NCI-H2171 treated with DMSO at 0.1 percent for 48 hours (cell line): ENCODE measurements around the gene PARD3B.

Source experiments
- DNase-seq: peaks from one replicate; lab custom pipeline; 2025; lab: John Stamatoyannopoulos, UW

Gene PARD3B

DNA sequence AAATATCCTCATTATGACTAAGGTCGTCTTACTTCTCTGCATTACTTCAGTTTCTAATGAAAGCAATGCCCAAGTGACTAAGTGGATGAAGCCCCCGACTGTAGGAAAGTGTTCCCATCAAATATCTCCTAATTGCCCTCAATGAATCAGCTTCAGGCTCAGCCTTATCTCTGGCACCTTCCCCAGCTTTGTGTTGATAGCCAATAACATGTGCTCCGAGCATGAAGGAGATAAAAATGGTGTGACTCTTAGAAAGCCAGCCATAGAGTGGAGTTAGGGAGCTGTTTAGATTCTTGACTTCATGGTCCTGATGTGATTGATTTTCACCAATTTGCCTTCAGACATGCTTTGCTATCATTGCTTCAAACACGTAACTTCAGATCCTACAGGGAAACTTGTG, 797.8 kb downstream of the PARD3B start:
- DNase-seq: no peak

DNA sequence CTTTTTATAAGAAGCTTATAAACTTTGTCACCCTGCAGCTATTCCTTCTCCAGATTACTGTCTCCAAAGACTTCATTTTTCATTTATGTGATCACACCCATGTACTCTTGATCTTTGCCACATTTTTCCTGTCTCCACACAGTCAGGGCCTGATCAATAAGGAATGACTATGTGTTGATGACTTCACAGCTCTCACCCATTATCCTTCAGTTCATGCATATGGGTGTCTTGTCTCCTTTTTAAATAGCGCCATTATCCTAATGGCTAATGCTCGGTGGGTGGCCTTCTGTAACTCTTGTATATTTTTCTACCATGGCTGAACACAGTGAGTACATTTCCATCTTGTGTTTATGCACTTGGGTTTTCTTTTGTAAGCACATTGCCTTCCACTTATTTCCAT, 801.4 kb downstream of the PARD3B start:
- no peak for DNase-seq

DNA sequence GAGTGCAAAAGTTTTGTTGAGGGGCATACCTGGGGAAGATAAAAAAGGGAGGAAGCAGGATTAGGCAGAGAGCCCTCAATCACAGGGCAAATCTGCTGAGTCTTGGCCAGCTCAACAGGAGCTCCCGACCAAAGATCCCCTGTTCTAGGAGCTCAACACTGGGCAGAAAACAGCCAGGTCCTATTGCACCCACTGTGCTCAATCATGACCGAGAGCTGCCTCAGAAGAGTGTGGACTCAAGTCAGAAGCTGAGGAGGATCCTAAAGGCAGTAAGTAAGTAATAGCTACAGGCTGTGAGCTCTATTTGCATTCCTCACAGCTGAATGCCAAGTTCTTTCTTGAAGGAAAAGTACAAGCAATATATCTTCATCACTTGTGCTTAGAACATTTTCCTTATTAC, 802.6 kb downstream of the PARD3B start:
- DNase-seq: no peak

GRCh38 chr2:205352094-205352493, 806.8 kb downstream of the PARD3B start:
- no peak for DNase-seq

GRCh38 chr2:205352593-205352992, 807.3 kb downstream of the PARD3B start:
- no peak for DNase-seq

DNA sequence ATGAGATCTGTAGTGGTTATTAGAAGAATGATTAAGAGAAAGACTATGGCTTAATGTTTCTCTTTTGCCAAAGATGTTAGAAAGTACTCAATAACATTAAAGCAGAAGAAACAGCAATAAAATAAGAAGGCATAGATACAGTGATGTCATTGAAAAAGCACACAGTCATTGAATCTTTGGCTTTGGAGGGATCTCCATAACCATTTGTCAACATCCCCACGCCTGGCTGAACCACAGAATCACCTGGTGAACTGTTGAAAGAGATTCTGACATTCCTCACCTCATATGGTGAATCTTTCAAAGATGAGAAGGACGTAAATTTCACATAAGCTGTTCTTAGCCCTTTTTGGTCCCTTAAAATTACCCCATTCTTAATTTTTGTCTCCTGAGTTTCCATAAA, 812.5 kb downstream of the PARD3B start:
- no peak for DNase-seq

GRCh38 chr2:205358351-205358815, 813.1 kb downstream of the PARD3B start:
- DNase-seq: no peak

DNA sequence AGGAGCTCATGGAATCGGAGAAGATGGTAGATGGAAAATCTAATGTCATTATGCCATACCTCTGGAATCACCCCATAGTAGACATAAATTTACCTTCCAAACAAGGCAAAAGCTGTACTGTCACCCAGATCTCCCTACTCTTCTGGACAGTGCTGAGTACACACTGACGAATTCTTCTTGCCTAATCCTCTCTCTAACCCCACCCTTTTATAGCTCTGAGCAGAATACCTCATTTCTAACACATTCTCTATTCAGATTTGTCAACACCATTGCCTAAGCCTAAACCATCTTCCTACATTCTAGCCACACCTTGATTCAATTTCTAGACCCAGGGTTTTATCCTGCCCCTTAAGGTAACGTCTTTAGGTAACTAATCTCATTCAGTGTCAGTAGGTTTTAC, 816.0 kb downstream of the PARD3B start:
- no peak for DNase-seq

DNA sequence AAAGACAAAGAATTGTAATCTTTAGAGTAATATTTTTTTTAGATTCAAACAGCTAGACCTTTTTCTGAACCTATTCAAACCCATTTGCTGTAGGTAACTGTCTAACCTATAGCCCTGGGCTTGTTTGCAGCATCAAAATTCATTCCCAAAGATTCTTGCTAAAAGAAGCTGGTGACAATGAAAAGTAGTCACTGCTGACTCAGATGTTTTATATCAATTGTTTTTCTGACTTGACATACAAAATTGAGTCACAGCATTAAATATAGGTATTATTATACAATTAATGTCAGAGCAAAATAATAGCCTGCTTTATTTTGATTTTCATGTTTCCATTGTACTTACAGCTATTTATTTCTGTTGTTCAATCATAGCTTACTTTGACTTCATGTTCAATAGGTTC, 816.7 kb downstream of the PARD3B start:
- no peak for DNase-seq

GRCh38 chr2:205364261-205364660, 819.0 kb downstream of the PARD3B start:
- peak; percentile 65 for DNase-seq

DNA sequence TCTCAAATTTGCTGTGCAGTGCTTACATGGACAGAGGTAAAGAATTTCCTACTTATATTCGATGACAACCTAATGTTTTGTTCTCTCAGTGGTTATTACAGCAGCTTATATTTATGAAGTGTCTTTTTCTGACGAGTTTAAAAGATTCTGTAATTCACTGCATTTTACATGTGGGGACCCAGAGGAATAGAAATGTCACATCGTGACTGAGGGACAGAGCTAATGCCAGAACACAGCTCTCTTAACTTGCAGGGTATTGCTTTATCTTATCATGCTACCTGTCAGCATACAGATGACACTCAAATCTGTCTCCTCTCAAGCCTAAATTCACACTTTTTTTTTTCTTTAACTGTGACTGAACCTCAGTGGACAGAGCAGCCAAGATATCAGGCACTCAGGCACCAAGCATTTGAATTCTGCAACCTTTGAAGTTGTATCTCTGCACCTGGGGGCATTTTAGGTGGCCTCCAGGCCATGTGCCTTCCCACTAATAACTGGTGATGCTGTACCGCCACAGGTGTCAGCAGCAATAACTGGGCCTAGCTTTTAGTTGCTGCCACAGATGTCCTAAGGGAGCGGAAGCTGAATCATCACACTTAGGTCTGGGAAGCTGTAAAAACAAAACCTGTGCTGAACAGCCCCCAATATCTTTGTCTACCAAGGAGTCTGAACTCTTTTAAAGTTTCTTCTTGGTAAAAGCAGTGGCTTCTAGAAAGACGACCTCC, 821.2 kb downstream of the PARD3B start:
- DNase-seq: peak; percentile 9

GRCh38 chr2:205367331-205367935, 822.2 kb downstream of the PARD3B start:
- DNase-seq: no peak

GRCh38 chr2:205369813-205370212, 824.5 kb downstream of the PARD3B start:
- DNase-seq: no peak

DNA sequence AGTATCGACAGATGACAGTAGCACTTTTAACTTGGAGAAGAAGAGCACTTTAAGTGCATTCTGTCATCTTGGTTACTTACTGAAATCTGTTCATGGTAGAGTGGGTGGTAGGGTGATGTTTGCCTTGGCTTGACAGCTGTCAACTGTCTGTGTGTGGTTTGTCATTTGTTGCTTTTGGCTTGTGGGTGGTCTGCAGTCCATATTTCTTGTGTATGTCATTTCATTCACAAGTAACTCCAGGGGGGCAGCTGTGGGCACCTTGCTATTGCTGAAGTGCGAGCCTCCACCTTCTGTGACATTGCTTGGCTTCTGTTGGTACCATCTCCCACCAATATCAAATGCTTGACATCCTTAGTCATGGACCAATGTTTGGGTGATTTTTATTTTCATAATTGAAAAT, 825.5 kb downstream of the PARD3B start:
- peak; percentile 23 for DNase-seq

DNA sequence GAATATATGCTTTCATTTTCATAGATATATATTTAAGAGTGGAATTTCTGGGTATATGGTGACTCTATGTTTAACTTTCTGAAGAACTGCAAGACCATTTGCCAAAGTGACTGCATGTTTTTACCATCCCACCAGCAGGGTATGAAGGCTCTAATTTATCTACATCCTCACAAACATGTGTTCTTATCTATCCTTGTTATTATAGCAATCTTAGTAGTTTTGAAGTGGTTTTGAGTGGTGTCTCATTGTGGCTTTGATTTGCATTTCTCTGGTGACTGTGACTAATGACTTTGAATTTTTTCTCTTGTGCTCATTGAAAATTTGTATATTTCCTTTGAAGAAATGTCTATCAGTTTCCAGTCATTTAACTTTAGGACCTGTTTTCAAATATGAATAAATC, 826.9 kb downstream of the PARD3B start:
- no peak for DNase-seq

DNA sequence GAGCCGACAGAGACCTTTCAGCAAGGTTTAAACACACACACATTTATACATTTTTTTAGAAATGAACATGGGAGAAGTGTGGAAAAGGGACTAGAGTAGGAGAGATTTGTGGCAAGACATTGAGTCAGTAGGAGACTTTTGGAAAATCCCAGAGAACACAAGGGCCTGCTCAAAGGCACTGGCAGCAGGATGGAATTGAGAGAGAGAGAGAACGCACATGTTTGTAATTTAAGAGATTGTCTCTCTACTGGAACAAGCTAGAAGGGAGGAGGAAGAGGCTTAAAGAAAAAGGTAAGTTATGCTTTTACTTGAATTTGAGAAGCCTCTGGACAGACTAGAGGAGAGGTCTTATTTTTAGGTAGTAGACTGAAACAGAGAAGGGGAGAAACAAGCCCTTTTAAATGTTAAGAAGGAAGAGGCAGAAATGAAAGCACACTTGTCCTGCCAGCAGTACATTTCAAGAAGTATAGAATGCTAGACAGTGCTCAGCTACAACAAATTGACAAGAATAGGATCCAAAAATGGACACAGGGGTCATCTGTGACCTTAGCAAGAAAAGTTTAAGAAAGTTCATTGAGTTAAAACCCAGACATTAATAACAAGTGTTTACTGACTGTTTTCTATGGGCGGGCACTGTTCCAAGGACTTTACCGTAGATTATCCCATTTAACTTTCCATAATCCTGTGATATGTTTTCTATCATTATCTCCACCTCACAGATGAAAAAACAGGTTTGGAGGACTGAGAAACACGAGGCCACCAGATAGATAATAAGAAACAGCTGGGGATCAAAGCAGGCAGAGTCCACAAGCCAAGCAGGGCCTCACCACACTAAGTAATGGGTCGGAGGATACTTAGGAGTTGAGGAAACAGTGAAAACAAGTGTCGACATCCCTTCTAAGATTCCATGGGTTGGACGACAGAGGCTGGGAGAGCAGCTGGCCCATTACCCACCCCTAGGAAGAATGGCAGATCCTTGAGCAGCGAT, 830.5 kb downstream of the PARD3B start:
- DNase-seq: no peak

DNA sequence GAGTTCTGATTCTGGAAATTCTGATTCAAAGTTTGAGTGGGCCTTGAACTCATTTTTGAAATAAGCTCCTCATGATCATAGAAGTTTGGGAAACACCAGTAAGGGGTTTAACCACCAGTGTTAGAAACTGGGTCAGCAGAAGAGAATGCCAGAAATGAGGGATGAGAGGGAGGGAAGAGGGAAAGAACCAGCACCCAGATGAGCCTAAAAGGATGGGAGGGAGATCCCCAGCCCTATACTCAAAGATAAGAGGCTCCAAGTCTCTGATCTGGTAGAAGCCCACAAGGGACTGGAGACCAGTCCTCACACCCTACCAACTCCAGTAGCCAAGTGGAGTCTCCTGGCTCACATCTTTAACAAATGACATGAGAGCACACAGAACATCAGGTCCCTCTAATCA, 832.0 kb downstream of the PARD3B start:
- no peak for DNase-seq

GRCh38 chr2:205383601-205384000, 838.3 kb downstream of the PARD3B start:
- no peak for DNase-seq

GRCh38 chr2:205386109-205386508, 840.8 kb downstream of the PARD3B start:
- DNase-seq: no peak

DNA sequence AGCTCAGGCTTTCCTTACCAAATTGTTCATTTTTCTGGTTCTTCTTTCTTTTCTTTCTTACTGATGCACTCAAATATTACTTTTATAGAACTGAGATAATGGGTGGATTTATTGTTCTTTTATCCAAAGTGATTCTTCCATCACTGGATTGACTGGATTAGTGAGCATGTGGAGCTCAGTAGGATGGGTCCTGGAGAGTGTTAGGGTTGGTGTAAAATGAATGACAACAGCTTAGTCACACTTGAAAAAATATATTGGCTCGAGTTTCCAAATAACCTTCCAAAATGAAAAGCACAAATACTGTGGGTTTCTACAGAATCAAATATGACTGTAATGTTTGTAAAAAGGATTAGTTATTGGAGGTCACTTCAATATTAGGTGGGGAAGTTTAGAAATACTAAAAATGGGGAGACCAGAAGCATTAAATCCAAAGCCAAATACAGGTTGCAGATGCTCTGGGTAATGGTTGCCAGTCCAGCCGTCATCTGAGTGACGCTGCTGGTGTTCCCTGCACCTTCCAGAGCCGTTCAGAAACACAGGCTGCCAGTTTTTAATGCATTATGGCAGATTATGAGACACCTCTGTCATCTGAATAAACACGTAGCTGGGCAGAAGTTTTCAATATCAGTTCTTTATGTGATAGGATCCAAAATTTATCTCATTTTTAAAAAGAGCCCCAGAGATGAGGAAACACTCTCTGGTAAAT, 842.2 kb downstream of the PARD3B start:
- DNase-seq: peak; percentile 13

DNA sequence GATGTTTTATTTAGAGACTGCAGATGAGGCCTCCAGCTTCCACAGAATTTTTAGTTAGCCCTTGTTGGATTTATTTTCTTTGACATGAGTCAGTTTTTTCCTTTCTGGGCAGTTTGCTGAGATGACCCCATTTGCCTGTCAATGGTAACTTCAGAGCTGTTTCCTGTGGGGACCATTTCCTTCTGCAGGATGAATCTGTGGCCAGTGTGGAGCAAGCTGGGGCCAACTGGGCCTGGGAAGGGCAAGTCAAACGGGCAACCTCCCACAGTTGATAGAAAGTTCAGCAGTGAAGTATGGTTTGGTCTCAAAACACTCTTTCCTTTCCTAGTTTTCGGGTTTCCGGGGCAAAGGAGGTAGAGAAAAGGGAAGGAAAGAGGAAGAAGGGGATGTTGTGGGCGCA, 845.6 kb downstream of the PARD3B start:
- no peak for DNase-seq

GRCh38 chr2:205401511-205401910, 856.2 kb downstream of the PARD3B start:
- peak; percentile 4 for DNase-seq
